Right lobe of liver (tissue), 6 donors: ENCODE measurements around the gene MUC5AC. TPM values are rescaled to one million over a fixed set of nuclear protein-coding genes. Genes with fewer than 3 reads are reported as not detected.
"Not testable (repeated sequence)": the region's sequence is repeated elsewhere in the genome, so short reads cannot be mapped to it uniquely, and the experiment has no call there.

ENCODE experiments used
- ATAC-seq, 4 donors: fragments of 200-7000 bp; cut with Tn5 transposase; one replicate each; pipeline ENCODE4 v1.9.1; 2020; ENCODE audit warnings: mild to moderate bottlenecking in 4 of 4, moderate library complexity in 4 of 4
- DNase-seq, 3 donors: peaks; one replicate each; pipeline ENCODE4 v3.0.0-alpha.2; 2020
- H3K27ac ChIP-seq, 3 donors: fragments of 200-600 bp; one replicate each; pipeline ENCODE4 v1.8.0; 2022
- H3K27me3 ChIP-seq, 2 donors: fragments of 200-600 bp; one replicate each; pipeline ENCODE4 v1.8.0; 2022
- H3K36me3 ChIP-seq, 4 donors: fragments of 200-600 bp; sonication (generic) in 1 of 4; one replicate each; pipeline versions ENCODE4 v1.5.1 to v1.8.0; 2017 to 2022; ENCODE audit warnings: control low read depth in 1 of 4
- H3K4me1 ChIP-seq, 4 donors: fragments of 200-600 bp; sonication (generic) in 1 of 4; one replicate each; pipeline versions ENCODE4 v1.5.1 to v1.8.0; 2017 to 2022; ENCODE audit warnings: control low read depth in 1 of 4
- H3K4me3 ChIP-seq, 3 donors: fragments of 200-600 bp; one replicate each; pipeline ENCODE4 v1.8.0; 2022
- H3K9me3 ChIP-seq, 4 donors: fragments of 200-600 bp; sonication (generic) in 1 of 4; one replicate each; pipeline versions ENCODE4 v1.5.1 to v1.8.0; 2017 to 2022; ENCODE audit warnings: control low read depth in 1 of 4
- CTCF ChIP-seq, 4 donors: fragments of 200-600 bp in 3 of 4; fragments of 450-650 bp in 1 of 4; IDR thresholded peaks; one replicate each; pipeline versions ENCODE4 v1.5.1 to v1.8.0; 2016 to 2022; ENCODE audit warnings: antibody characterized with exemption in 4 of 4, mild to moderate bottlenecking in 2 of 4
- POLR2A ChIP-seq: fragments of 450-650 bp; IDR thresholded peaks from one replicate; pipeline ENCODE4 v1.6.1; 2017; ENCODE audit warnings: antibody characterized with exemption, mild to moderate bottlenecking
- WGBS: methylation state at CpG from one replicate; pipeline ENCODE4 v1.1.6; 2018; ENCODE audit warnings: low coverage, low lambda C conversion rate; ENCODE audit not compliant: insufficient coverage; ENCODE audit errors: missing lambda C conversion rate; 5-methylcytosine and 5-hydroxymethylcytosine counted together
- intact Hi-C, 2 donors: fragments of 100-400 bp; cut with DNase I; formaldehyde crosslinking; loops; one replicate each; pipeline versions ENCODE4 v1.11.2 to v1.14.1; 2022
- total RNA-seq, 6 experiments: library from RNA; depleted of rRNA in 2 of 6; stranded (reverse); fragments of >200 nt in 2 of 6; fragmentation: NEBNext Ultra II Directional in 3 of 6; extraction: Animal tissue kit (Norgen Biotek cat#: 25700) in 3 of 6; gene quantifications; one replicate each; pipeline versions ENCODE4 v1.1.0 to v1.2.4, GENCODE V29; 2016 to 2023
- donor health status: DM: no; HTN: yes; CAD: no.
- donor health status: DM: no; HTN: no; CAD: no.
- donor health status: DM: no; HTN: no; CAD: no.
- donor health status: DM: no; HTN: yes; CAD: no.
- donor health status: DM: no; HTN: yes; CAD: no.

Gene MUC5AC
- total RNA-seq, 6 experiments from 2014 or later: not detected

GRCh38 chr11:1211838-1212237 lies 54.1 kb downstream of the MUC5AC start:
- H3K27me3 ChIP-seq: no peaks in the 10 kb centered on the region
- 52% methylated on average over 2 of the region's 2 CpGs for WGBS
- intact Hi-C loops: no loop called here
- ATAC-seq: no peak
- H3K4me3 ChIP-seq: no peak overlapping the region
- H3K36me3 ChIP-seq: no peaks in the 10 kb centered on the region
- H3K4me1 ChIP-seq: no peaks in the 10 kb centered on the region
- DNase-seq: no peak
- H3K9me3 ChIP-seq: no peaks in the 10 kb centered on the region
- TF ChIP-seq CTCF (IDR thresholded peaks at IDR 0.05) (no peak), POLR2A (no peak)
- H3K27ac ChIP-seq: no peak overlapping the region

GRCh38 chr11:1215826-1216225 lies 58.1 kb downstream of the MUC5AC start:
- H3K27ac ChIP-seq, H3K4me3 ChIP-seq, H3K9me3 ChIP-seq, intact Hi-C loops, ATAC-seq, H3K27me3 ChIP-seq, H3K36me3 ChIP-seq, H3K4me1 ChIP-seq: not testable (repeated sequence)
- DNase-seq: peak in 2 of 3 donors; percentile 2 to 17
- 65% methylated on average over 7 of the region's 8 CpGs for WGBS

GRCh38 chr11:1217151-1217550 lies 59.4 kb downstream of the MUC5AC start:
- WGBS: 91% methylated on average over 13 of the region's 17 CpGs
- Histone ChIP-seq H3K9me3 (no peaks in the 10 kb centered on the region), H3K27me3 (no peaks in the 10 kb centered on the region), H3K27ac (no peak overlapping the region), H3K4me1 (no peaks in the 10 kb centered on the region), H3K4me3 (no peak overlapping the region), H3K36me3 (no peaks in the 10 kb centered on the region)
- intact Hi-C loops: no loop called here
- no peak for ATAC-seq
- peak in 2 of 3 donors; percentile 5 to 27 for DNase-seq
- TF ChIP-seq CTCF (IDR thresholded peaks at IDR 0.05): no peak
- no peak for TF ChIP-seq POLR2A

GRCh38 chr11:1218256-1218787 lies 60.6 kb downstream of the MUC5AC start:
- intact Hi-C loops: no loop called here
- no peak for ATAC-seq
- WGBS: 68% methylated on average over 10 of the region's 15 CpGs

More at GRCh38 chr11:1218256-1218787, 60.6 kb downstream of the MUC5AC start:
- DNase-seq: peak in 2 of 3 donors; percentile 14 to 24
- Histone ChIP-seq H3K9me3 (no peaks in the 10 kb centered on the region), H3K4me1 (no peaks in the 10 kb centered on the region), H3K4me3 (no peak overlapping the region), H3K36me3 (no peaks in the 10 kb centered on the region), H3K27me3 (no peaks in the 10 kb centered on the region), H3K27ac (no peak overlapping the region)
- no peak for TF ChIP-seq CTCF (IDR thresholded peaks at IDR 0.05)
- no peak for TF ChIP-seq POLR2A
